ENCODE data around the gene KLC4.
A peak's percentile ranks its signal among the peaks of the same experiment; 100 is the strongest.
"Not testable (repeated sequence)": the region's sequence is repeated elsewhere in the genome, so short reads cannot be mapped to it uniquely, and the experiment has no call there.

The KLC4 gene

GRCh38 chr6:43074847-43075669 is 15.6 kb downstream of the KLC4 start:
- no peak for DNase-seq

- peak; percentile 49 for DNase-seq
Observed at GRCh38 chr6:43075670-43076463, 16.4 kb downstream of the KLC4 start, which contains the start of gene PTK7. PTK7 (plus strand) TSS chr6:43076314; CDS start chr6:43076489, 175 bp downstream.

GRCh38 chr6:43076464-43077332 is 17.3 kb downstream of the KLC4 start:
- no peak for DNase-seq

DNA sequence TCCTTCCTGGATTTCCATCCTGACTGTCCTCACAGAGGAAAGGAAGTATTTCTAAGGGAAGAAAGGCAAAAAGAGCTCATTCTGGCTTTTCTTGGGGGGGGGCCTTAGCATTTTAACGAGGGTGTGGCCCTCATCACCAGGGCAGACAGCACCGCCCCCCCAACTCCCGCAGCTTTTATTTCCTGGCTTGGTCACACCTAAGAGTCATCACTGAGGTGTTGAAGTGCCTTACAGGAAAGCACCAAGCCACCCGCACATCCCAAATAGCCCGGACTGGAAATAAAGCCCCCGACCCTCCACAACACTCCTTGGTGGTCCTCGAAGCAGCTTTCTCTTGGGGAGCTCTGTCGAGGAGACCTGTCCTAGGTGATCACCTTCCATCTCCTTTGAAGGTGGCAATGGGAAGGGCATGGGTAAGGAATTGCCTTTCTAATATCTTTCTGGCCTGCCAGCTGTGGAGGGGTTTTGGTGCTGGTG is 17.9 kb downstream of the KLC4 start:
- DNase-seq, result no peak

DNA sequence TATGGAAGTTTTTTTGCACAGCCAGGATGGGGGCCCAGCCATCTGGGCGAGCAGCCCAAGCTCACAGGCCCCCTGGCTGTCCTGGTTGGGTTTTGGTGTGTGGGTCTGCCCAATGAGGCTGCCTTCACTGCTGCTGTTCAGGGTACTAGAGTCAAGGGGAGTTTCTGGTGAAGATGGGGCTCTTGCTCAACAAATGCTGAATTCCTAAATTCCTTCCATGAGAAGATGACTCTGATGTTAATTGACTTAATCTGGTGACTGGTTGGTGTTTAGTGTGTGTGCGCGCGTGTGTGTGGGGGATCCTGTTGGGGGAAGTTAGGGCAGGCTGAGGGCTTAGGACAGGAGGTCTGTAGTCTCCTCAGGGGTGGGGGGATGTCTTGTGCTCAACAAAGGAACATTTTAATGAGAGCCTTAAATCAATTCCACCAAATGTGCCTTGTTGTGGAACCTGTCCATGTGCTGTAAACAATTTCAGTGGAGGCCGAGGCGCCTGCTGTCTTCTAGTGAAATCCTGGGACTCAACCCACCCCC is 18.6 kb downstream of the KLC4 start:
- DNase-seq, result no peak

- DNase-seq, result no peak
Observed at GRCh38 chr6:43078691-43079090, 19.3 kb downstream of the KLC4 start.

- no peak for DNase-seq
Observed at GRCh38 chr6:43081043-43081442, 21.6 kb downstream of the KLC4 start.

- DNase-seq, result not testable (repeated sequence)
Observed at GRCh38 chr6:43081922-43082321, 22.5 kb downstream of the KLC4 start.

DNA sequence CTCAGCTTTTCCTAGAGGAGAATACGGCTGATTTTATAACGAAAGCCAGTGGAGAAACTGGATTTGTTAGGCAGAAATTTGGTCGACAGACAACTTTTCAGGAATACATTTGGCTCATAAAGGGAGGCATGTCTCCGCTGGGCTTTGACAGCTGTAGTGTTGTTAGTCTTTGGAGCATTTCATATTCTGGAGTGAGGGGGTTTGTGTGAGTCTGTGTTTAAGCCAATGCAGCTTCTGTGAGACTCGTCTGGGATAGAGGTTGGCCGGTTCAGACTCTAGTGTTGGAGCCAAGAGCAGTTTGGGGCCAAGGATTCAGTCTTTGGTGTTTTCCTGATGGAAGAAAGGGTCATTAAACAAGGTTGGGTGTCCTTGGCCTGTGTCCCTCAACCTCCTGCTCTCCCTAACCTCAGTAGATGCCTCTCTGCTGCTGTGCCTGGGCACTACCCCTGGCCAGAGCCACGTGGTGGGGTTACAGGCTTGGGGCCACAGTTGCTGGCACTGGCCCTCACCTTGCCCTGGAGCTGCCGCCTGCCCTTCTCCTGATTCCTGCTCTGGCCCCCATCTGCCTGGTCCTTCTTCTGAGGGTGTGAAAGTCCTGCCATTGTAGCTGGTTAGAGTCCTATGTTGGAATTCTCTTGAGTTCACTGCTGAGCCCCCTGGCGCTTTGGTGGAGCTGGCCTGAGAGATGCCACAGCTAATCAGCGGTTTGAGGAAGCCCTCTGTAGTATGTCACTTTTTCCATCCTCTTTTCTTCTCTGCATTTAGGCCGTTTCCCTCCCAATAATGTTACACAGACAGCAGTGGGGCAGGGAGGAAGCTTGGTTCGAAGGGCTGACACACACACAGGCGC is 23.6 kb downstream of the KLC4 start:
- DNase-seq, result no peak

DNA sequence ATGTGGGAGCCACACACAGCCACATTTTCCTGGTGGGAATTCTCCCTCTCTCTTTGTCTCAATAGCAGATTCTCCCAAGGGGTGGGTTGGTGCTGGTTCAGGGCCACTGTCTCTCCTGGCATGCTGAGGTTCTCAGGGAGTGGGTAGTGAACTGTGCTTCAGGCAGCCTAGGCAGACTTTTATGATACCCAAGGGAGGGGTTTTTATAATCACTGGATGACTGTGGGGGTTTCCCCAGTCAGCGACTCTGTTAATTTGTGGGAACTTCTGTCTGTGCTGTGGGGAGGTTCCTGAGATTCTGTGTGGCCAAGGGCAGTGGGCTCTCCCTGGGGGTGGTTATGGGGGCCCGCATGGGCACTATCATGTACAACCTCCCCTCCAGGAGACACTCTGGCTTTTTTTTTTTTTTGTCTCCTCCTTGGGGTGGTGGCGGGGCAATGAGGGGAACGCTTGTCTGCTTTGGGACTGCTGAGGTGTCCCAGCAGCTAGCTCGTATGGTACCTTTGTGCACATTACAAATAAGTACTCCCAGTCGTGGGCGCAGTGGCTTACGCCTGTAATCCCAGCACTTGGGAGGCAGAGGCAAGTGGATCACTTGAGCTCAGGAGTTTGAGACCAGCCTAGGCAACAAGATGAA is 26.7 kb downstream of the KLC4 start:
- DNase-seq, result peak; percentile 25

DNA sequence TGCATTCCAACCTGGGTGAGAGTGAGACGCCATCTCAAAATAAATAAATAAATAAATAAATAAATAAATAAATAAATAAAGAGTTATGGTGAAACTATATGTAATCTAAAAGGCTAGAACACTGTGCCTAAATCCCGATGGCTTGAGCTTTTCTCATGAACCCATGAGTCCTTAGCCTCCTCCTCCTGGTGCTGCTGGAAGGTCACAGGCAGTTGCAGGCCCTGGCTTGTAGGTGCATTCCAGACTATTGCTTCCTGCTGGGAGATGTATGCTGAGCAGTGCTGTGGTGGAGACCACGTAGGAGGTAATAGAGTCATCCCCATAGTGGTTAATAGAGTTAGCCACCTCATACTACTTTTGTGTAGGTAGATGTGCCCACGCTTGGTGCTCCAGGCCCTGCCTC is 29.2 kb downstream of the KLC4 start:
- DNase-seq, result no peak

DNA sequence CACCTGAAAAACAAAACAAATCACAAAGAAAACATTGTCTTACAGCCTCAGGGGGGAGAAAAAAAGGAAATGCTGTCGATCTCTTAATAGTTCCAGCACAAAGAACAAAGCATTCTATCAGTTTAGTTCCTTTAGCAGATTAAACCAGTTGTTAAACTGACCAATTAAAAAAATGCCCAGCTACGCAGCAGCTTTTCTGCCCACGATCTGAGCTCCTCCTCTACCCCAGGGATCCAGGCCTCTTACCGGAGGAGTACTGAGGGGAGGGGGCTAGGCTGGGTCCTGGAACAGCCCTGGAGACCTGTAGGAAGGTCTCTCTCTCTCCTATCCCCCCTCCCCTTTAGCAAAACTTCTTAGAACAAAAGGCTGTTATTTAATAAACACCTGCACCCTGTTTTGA is 30.0 kb downstream of the KLC4 start:
- DNase-seq, result no peak

- no peak for DNase-seq
Observed at GRCh38 chr6:43089874-43090558, 30.6 kb downstream of the KLC4 start.

GRCh38 chr6:43090559-43090956 is 31.1 kb downstream of the KLC4 start:
- no peak for DNase-seq

DNA sequence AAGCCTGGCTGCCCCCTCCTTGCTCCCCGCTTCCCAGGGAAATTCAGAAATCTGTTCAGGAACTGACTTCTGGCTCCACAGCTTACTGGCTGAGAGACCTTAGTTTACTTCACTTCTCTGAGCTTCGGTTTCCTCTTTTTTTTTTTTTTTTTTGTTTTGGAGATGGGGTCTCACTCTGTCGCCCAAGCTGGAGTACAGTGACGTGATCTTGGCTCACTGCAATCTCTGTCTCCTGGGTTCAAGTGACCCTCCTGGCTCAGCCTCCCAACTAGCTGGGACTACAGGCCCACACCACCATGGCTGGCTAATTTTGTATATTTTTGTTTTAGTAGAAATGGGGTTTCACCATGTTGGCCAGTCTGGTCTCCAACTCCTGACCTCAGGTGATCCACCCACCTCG is 31.6 kb downstream of the KLC4 start:
- no peak for DNase-seq

GRCh38 chr6:43091436-43091991 is 32.1 kb downstream of the KLC4 start:
- DNase-seq, result no peak

DNA sequence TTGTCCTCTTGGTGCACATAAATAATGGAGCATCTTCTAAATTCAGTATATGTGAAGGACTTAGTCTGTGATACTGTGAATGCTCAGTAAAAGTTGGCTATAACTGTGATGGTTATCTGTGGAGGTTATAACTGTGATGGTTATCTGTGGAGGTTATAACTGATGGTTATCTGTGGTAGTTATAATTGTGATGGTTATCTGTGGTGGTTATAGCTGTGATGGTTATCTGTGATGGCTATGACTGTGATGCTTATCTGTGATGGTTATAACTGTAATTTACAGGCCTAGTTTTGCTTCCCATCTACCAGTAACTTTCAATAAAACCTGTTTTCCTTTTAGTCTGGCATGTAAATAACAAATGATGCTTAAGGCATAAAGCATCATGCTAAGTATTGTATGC is 33.2 kb downstream of the KLC4 start:
- DNase-seq, result no peak

DNA sequence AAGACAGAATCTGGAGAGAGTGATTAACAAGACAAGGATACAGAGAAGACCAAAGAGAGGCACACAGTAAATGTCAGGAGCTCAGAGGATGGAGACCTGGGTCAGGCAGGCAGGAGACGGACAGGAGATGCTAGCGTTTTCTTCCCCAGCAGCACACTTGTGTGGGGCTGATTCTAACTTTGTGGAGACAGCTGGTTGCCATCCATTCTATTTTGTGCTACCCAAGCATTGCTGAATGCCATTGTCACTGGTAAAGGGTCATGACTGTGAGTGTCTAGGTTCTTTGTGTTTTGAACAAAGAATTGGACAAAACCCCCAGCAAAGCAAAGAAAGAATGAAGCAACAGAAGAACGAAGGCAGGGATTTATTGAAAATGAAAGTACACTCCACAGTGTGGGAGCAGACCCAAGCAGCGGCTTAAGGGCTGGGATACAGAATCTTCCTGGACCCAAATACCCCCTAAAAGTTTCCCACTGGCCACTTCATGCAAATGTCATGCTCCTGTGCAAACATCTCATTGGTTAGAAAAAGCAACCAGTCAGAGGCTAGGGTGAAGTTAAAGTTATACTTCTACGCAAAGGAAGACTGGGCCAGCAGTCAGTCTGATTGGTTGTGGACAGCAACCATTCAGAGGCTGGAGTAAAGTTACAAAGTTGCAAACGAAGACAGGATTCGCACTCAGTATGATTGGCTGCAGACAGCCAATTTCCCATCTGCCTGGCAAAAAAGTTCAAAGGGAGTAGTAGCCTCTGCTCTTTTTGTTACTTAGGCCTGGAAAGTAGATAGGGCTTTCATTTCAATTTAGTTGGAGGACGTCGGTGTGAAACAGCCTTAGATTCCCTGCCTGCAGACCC is 34.2 kb downstream of the KLC4 start:
- no peak for DNase-seq

- DNase-seq, result no peak
Observed at GRCh38 chr6:43095939-43096338, 36.5 kb downstream of the KLC4 start.
